HepG2 (cell line): ENCODE results near the gene DLL4. TPM values are rescaled to one million over a fixed set of nuclear protein-coding genes. Genes with fewer than 3 reads are reported as not detected.

Experiments
- ARID2 ChIP-seq: sonication (generic); formaldehyde crosslinking; IDR thresholded peaks from 2 replicates; pipeline ENCODE4 v1.8.1; 2022; ENCODE audit warnings: mild to moderate bottlenecking, missing genetic modification reagents, borderline replicate concordance
- CC2D1A ChIP-seq: sonication (generic); formaldehyde crosslinking; IDR thresholded peaks from 2 replicates; pipeline ENCODE4 v1.8.1; 2023; ENCODE audit warnings: mild to moderate bottlenecking, missing genetic modification reagents
- IKZF1 ChIP-seq: fragments of 450-650 bp; IDR thresholded peaks from 2 replicates; pipeline ENCODE4 v1.7.1; 2016
- MBNL3 ChIP-seq: fragments of 250-450 bp; sonication (Bioruptor Pico); conservative IDR thresholded peaks from 2 replicates; pipeline ENCODE4 v1.8.0; 2022; ENCODE audit warnings: mild to moderate bottlenecking, inconsistent platforms
- NBN ChIP-seq: fragments of 450-650 bp; conservative IDR thresholded peaks from 2 replicates; pipeline ENCODE4 v1.6.1; 2017
- THYN1 ChIP-seq: sonication (generic); formaldehyde crosslinking; IDR thresholded peaks from 2 replicates; pipeline ENCODE4 v1.8.1; 2023; ENCODE audit warnings: low read depth, mild to moderate bottlenecking, moderate library complexity, missing genetic modification reagents, borderline replicate concordance
- ZNF30 ChIP-seq: sonication (generic); formaldehyde crosslinking; IDR thresholded peaks from 2 replicates; pipeline ENCODE4 v1.5.0; 2020; ENCODE audit warnings: mild to moderate bottlenecking, missing genetic modification reagents
- ZNF597 ChIP-seq: sonication (generic); formaldehyde crosslinking; IDR thresholded peaks from 2 replicates; pipeline ENCODE4 v1.5.0; 2020; ENCODE audit warnings: missing genetic modification reagents
- ZNF878 ChIP-seq: sonication (generic); formaldehyde crosslinking; IDR thresholded peaks from 2 replicates; pipeline ENCODE4 v1.8.1; 2023; ENCODE audit warnings: mild to moderate bottlenecking, missing genetic modification reagents, moderate library complexity
- ZSCAN31 ChIP-seq: sonication (generic); formaldehyde crosslinking; IDR thresholded peaks from 2 replicates; pipeline ENCODE4 v1.5.0; 2020; ENCODE audit warnings: low read depth, mild to moderate bottlenecking, missing genetic modification reagents
- polyA plus RNA-seq, 8 experiments: library from polyadenylated mRNA; depleted of rRNA in 3 of 8; stranded (reverse) in 7 of 8; unstranded in 1 of 8; fragments of >200 nt; fragmentation: Illumina TruSeq in 4 of 8; extraction: Trizol in 4 of 8; gene quantifications; 2 replicates each; pipeline versions ENCODE4 v1.2.1 to v1.2.3, GENCODE V29; 2011 to 2016; ENCODE audit warnings: low read depth in 4 of 8, missing spikeins in 1 of 8, mixed read lengths in 1 of 8; ENCODE audit not compliant: insufficient read depth in 1 of 8
- total RNA-seq, 5 experiments: library from RNA; depleted of rRNA; stranded (reverse); fragments of >200 nt; fragmentation: Illumina TruSeq; extraction: Trizol; gene quantifications; 2 replicates each; pipeline ENCODE4 v1.2.3, GENCODE V29; 2016; ENCODE audit warnings: low read depth in 1 of 5
- TF ChIP-seq, protein P1 (sequence below): sonication (generic); formaldehyde crosslinking; IDR thresholded peaks from 2 replicates; pipeline ENCODE4 v1.8.0; 2022; ENCODE audit warnings: missing genetic modification reagents, mild to moderate bottlenecking, borderline replicate concordance
- TF ChIP-seq, protein P2 (sequence below): sonication (generic); formaldehyde crosslinking; IDR thresholded peaks from 2 replicates; pipeline ENCODE4 v1.4.0; 2020; ENCODE audit warnings: missing genetic modification reagents
- TF ChIP-seq, protein P3 (sequence below): sonication (generic); formaldehyde crosslinking; conservative IDR thresholded peaks from 2 replicates; pipeline ENCODE4 v1.4.0; 2020; ENCODE audit warnings: mild to moderate bottlenecking, missing genetic modification reagents, moderate library complexity
- TF ChIP-seq, protein P4 (sequence below): sonication (generic); formaldehyde crosslinking; IDR thresholded peaks from 2 replicates; pipeline ENCODE4 v1.9.0; 2021; ENCODE audit warnings: missing genetic modification reagents, borderline replicate concordance

The DLL4 gene
- total and polyA plus RNA-seq, 2 of the 13 experiments (the other 11 are each of a cell fraction or from before 2014, with no cell fraction given): 0.20 to 0.25 TPM

DNA sequence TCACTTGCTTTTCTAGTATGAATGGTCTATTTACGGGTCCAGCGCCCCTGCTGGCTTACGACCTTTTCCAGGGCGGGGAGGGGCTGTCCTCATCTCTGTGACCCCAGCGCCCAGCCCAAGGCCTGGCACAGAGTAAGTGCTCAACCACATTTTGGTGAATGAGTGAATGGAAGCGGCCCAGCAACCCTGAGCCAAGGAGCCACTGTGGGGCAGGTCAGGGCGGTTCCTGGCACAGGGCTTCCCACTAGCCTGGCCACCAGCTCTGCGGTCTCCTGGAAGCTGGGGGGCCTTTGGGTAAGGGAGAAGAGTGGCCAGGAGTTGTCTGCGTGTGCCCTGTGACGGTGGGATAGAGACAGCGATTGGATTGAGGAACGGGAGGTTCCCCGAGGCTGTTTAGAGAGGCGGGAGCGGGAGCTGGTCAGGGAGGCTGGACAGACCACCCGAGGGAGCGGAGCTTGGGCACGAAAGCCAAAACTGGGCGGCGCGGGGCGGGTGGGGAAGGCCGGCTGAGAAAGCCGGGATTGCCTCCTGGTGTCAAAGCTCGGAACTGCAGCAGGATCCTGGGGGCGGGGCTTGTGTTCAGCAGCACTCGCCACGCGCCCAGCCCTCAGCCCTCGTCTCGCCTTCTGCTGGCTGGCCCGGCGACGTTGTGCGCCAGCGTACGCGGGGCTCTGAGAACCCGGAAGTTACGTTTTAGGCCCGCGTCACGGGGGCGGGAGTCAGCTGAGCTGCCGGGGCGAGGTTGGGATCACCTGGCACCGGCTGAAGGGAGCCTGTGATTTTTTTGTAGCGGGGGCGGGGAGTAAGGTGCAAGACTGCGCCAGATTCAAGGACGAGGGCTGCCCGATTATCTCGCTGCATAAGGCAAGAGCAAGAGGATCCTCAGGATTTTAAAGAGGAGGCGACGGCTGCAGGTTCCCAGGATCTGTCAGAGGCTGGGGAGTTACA lies 35.1 kb upstream of the DLL4 start, which contains the start of gene VPS18 (continued):
- TF ChIP-seq, protein P1, sequence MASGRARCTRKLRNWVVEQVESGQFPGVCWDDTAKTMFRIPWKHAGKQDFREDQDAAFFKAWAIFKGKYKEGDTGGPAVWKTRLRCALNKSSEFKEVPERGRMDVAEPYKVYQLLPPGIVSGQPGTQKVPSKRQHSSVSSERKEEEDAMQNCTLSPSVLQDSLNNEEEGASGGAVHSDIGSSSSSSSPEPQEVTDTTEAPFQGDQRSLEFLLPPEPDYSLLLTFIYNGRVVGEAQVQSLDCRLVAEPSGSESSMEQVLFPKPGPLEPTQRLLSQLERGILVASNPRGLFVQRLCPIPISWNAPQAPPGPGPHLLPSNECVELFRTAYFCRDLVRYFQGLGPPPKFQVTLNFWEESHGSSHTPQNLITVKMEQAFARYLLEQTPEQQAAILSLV (CRISPR knock-in tag): no peak; the same call in 1 of the 2 replicates
- TF ChIP-seq ZNF878 (CRISPR knock-in tag) (no peak; the same call in 1 of the 2 replicates), MBNL3 (CRISPR knock-in tag) (no peak), THYN1 (CRISPR knock-in tag) (no peak), CC2D1A (CRISPR knock-in tag) (no peak), IKZF1 (no peak), ZNF597 (CRISPR knock-in tag) (no peak), ZSCAN31 (CRISPR knock-in tag) (peak; percentile 71), ZNF30 (CRISPR knock-in tag) (no peak), NBN (no peak), ARID2 (CRISPR knock-in tag) (no peak)
- TF ChIP-seq, protein P2, sequence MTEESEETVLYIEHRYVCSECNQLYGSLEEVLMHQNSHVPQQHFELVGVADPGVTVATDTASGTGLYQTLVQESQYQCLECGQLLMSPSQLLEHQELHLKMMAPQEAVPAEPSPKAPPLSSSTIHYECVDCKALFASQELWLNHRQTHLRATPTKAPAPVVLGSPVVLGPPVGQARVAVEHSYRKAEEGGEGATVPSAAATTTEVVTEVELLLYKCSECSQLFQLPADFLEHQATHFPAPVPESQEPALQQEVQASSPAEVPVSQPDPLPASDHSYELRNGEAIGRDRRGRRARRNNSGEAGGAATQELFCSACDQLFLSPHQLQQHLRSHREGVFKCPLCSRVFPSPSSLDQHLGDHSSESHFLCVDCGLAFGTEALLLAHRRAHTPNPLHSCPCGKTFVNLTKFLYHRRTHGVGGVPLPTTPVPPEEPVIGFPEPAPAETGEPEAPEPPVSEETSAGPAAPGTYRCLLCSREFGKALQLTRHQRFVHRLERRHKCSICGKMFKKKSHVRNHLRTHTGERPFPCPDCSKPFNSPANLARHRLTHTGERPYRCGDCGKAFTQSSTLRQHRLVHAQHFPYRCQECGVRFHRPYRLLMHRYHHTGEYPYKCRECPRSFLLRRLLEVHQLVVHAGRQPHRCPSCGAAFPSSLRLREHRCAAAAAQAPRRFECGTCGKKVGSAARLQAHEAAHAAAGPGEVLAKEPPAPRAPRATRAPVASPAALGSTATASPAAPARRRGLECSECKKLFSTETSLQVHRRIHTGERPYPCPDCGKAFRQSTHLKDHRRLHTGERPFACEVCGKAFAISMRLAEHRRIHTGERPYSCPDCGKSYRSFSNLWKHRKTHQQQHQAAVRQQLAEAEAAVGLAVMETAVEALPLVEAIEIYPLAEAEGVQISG (CRISPR knock-in tag): peak; percentile 64
- TF ChIP-seq, protein P3, sequence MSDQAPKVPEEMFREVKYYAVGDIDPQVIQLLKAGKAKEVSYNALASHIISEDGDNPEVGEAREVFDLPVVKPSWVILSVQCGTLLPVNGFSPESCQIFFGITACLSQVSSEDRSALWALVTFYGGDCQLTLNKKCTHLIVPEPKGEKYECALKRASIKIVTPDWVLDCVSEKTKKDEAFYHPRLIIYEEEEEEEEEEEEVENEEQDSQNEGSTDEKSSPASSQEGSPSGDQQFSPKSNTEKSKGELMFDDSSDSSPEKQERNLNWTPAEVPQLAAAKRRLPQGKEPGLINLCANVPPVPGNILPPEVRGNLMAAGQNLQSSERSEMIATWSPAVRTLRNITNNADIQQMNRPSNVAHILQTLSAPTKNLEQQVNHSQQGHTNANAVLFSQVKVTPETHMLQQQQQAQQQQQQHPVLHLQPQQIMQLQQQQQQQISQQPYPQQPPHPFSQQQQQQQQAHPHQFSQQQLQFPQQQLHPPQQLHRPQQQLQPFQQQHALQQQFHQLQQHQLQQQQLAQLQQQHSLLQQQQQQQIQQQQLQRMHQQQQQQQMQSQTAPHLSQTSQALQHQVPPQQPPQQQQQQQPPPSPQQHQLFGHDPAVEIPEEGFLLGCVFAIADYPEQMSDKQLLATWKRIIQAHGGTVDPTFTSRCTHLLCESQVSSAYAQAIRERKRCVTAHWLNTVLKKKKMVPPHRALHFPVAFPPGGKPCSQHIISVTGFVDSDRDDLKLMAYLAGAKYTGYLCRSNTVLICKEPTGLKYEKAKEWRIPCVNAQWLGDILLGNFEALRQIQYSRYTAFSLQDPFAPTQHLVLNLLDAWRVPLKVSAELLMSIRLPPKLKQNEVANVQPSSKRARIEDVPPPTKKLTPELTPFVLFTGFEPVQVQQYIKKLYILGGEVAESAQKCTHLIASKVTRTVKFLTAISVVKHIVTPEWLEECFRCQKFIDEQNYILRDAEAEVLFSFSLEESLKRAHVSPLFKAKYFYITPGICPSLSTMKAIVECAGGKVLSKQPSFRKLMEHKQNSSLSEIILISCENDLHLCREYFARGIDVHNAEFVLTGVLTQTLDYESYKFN (CRISPR knock-in tag): peak; percentile 46; the same call in 1 of the 2 replicates
- TF ChIP-seq, protein P4, sequence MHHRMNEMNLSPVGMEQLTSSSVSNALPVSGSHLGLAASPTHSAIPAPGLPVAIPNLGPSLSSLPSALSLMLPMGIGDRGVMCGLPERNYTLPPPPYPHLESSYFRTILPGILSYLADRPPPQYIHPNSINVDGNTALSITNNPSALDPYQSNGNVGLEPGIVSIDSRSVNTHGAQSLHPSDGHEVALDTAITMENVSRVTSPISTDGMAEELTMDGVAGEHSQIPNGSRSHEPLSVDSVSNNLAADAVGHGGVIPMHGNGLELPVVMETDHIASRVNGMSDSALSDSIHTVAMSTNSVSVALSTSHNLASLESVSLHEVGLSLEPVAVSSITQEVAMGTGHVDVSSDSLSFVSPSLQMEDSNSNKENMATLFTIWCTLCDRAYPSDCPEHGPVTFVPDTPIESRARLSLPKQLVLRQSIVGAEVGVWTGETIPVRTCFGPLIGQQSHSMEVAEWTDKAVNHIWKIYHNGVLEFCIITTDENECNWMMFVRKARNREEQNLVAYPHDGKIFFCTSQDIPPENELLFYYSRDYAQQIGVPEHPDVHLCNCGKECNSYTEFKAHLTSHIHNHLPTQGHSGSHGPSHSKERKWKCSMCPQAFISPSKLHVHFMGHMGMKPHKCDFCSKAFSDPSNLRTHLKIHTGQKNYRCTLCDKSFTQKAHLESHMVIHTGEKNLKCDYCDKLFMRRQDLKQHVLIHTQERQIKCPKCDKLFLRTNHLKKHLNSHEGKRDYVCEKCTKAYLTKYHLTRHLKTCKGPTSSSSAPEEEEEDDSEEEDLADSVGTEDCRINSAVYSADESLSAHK (CRISPR knock-in tag): no peak
